HG03175 (cell line): ENCODE results near the gene MYO15A.

ENCODE experiments used
- ATAC-seq: cut with Tn5 transposase; IDR thresholded peaks from one replicate; pipeline ENCODE4 v1.9.1; 2021; ENCODE audit warnings: mild to moderate bottlenecking, moderate library complexity; ENCODE audit not compliant: unreplicated experiment

Gene MYO15A

DNA sequence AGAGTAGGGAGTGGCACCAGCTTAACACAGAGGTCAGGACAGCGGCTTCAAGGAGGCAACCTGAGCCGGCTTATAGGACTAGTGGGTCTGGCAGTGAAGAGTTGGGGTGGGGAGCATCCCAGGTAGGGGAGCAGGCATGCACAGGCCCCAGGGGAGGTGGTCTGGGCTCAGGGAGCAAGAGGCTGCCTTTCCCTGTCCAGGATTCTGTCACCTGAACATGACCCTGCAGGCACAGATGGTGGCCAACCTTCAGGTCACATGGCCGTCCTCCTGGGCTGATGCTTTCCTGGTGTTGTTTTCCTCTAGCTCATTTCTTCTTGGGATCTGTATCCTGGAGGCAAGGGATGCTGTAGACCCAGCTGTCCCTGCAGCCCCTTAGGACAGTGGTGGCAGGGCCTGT is 3.5 kb upstream of the MYO15A start:
- ATAC-seq, result no peak

DNA sequence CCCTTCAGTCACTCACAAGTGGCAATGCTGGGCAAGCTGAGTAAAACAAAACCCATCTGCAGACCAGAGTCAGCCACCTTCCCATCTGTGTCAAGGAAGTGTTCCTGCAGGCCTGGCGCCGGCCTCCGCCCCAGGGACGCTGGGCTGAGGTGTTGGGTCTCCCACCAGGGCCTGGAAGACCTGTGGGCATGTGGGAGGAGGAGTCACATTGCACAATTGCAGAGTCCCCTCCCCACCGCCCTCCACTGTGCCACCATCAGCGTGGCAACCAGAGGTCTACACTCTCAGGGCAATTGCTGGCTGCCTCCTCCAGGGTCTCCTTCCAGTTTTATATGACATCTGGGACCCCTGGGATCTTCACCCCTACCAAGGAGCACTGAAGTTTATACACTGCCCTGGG is 3.0 kb upstream of the MYO15A start:
- ATAC-seq, result no peak

DNA sequence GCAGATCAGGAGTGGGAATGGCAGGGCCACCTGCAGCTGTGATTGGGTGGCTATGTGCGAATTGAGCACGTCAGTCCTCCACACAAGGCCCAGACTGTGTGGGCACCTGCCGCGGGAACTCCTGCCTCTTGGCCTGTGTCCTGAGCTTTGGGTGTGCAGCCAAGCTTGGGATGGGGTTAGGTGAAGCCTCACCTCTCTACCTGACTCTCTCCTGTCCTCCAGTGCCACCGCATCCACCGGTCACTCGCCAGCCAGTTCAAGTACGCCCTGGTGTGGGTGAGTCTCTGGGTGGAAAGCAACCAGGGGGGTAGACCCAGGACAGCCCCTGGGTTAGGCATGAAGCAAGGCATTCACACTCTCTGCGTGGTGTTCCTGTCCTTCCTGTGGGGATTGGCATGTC is 2.3 kb upstream of the MYO15A start:
- ATAC-seq, result no peak

DNA sequence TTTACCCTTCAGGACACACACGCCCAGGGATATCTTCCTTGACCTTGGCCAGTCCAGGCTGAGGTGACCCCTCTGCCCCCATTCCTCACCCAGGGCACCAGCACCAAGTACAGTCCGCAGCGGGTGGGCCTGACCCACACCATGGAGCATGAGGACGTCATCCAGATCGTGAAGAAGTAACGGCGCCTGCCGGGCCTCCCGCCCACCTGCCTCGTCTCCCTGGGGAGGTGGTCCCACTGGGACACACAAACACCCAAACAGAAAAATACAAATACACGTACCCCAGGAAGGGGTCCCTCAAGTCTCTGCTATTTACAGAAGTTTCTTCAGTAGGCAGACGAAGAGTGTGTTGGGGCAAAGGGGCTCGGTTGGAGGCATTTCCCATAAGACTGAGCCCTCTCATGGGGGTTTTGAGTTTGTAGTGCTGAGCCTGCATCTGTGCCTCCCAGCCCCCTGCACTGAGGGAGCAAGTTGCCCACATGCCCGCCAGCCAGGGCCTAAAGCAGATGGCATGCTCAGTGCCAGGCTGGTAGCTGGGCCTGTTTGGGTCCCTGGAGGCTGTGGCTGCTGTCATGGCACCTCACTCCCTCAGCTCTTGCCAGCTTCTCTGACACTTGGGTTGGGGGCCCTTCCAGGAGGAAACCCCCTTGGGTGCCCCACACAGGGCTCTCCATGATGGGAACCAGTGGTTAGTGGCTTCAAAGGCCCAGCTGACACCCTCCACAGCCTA is 1.3 kb upstream of the MYO15A start:
- no peak for ATAC-seq

DNA sequence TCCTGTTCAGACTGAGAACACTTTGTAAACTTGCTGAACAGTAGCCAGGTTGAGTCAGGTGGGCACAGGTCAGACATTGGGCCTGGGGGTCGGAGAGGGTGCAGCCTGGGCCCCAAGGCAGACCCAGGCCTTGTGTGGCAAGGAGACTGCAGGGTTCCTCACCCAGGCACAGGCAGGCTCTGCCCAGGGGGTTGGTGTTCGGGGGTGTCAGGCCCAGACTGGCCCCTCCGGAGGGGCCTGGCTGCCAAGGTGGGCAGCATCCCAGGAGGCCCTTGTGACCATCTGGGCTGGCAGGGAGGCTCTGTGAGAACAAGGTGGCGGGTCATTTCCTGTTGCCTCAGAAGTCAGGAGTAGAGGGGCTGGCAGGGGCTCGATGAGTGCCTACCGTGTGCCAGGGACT is 585 bp upstream of the MYO15A start:
- ATAC-seq, result no peak

DNA sequence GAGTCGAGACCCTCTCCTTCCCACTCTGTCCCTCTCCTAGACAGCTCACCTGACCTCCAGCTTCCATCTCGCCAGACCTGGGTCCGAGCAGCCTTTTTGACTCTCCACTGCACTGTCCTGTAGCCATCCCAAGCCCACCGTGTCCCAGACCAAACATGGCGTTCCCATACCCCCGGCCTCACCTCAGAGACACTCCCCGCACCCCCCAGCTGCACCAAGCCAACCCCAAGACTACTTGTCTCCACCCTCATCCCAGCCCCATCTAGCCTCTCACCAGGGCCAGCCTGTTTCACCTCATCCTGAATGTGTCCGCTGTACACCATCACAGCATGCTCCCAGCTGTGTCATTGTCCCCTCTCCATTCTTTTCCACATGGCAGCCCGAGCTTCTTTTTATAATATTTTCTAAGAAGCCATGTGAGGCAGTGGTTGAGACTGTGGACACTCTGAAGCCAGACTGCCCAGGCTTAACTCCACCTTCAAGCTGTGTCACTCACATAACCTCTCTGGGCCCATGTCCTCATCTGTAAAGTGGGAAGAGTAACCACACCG is 1.5 kb downstream of the MYO15A start:
- no peak for ATAC-seq

DNA sequence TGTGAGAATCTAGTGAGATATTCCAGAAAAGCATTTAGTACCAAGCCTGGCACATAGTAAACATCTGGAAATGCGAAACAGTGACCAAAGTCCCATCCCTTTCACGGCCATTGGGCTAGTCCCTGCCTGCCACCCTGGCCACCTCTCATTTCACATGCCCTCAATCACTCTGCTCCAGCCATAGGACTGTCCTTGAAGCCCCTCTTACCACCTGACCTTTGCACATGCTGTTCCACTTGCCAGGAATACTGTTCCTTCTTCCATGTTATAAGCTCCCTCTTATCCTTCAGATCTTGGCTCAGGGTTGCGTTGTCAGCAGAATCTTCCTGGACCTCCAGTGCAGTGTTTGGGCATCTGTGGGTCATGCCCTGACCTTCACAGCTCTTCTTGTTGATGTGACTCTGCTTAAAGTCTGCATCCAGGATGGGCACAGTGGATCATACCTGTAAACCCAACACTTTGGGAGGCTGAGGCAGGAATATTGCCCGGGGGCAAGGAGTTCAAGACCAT is 2.1 kb downstream of the MYO15A start:
- ATAC-seq, result no peak

DNA sequence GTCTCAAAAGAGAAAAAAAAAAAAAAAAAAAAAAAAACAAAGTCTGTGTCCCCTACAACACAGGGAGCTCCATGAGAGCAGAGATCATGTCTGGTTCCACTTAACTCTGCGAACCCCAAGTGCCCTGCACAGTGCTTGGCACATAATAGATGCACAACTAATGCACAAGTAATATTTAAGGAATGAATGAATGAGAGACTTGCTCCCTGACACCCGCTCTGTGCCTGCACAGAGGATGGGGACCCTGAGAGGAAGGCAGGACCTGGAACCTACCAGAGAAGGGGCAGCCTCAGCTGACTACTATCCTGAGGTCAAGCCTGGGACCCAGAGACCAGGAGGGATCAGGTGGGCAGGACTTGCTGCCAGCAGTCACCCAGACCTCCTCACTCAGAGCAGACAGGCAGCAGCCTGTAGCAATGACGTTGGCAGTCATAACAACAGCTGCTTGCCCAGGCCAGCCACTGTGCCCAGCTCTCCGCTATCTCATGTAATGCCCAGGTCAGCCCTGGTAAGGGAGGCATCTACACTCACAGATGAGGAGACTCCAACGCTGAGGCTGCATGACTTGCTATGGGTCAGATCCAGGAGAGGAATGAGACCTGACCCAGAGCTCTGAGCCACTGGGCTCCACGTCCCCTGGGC is 2.9 kb downstream of the MYO15A start:
- no peak for ATAC-seq

DNA sequence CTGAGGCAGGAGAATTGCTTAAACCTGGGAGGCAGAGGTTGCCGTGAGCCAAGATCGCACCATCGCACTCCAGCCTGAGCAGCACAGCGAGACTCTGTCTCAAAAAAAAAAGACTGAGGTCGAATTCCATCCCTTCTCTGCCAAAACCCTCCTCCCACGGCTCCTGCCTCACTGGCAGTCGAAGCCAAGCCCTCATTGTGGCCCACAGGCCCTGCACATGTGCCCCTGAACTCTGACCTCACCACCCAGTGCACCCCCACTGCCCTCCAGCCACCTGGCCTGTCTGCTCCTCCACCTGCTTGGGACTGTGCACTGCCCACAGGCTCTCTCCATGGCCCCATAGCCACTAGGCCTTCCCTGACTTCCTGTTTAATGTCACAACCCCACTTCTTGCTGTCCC is 7.0 kb downstream of the MYO15A start:
- no peak for ATAC-seq

DNA sequence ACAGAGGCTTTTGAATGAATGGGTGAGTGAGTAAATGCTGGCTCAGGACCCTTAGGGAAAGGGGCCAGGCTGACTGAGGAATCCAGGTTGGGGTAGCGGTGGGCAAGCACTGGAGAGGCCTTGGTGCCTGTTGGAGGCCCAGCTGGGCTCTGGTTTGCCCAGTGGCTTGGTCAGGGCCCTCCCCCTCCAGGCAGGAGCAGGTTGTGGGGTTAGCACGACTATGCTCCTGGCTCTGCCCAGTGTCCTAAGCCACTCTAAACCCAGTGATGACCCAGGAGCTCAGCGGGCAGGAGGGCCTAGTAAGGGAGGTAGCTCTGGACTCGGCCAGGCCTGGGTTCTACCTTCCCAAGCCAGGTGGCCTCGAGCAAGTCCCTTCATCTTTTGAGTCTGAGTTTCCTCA is 7.5 kb downstream of the MYO15A start:
- ATAC-seq, result no peak

DNA sequence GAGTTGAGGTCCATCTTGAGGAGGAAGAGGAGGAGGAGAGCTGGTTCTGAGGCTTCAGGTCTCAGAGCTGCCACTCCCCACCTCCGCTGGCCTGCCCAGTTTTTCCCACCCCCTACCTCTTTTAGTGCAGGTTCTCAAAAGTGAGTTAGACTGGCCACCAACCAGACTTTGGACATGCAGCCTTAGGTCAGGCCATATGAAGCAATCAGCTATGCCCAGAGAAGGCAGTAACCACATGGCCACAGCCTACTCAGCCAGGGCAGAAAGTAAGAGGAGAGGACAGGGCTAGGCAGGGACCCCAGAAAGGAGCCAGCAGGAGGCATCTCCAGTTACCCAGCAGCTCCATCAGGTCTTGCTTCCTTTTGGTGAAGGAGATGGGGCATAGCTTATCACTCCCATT is 9.0 kb downstream of the MYO15A start:
- ATAC-seq, result no peak

DNA sequence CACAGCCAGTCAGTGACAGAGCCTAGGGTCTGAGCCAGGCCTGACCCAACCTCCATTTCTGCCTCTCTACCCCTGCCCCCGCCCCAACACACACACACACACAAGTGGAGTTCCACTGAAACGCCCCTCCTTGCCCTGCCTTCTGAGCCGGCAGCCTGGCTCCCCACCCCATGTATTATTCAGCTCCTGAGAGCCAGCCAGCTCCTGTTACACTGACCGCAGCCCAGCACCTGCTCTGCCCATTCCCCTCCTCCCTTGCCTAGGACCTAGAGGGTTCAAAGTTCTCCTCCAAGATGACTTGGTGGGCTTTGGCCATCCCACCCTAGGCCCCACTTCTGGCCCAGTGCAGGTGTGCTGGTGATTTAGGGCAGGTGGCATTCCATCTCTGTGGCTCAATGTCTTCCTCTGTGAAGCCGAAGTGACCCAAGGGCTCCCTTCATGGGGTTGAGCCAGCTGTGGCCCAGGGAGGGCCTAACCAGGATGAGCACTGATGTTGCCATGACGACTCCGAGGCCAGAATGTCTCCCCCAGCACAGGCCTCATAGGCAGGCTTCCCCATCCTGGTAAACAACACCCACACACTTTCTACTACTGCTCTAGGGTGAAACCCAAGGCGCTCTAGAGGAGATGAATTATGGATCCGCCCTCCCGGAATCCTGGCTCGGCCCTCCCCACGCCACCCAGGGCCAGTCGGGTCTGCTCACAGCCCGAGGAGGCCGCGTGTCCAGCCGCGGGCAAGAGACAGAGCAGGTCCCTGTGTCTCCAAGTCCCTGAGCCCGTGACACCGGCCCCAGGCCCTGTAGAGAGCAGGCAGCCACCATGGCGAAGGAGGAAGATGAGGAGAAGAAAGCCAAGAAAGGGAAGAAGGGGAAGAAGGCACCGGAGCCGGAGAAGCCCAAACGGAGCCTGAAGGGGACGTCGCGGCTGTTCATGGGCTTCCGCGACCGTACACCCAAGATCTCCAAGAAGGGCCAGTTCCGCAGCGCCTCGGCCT is 9.7 kb downstream of the MYO15A start:
- ATAC-seq, result no peak

DNA sequence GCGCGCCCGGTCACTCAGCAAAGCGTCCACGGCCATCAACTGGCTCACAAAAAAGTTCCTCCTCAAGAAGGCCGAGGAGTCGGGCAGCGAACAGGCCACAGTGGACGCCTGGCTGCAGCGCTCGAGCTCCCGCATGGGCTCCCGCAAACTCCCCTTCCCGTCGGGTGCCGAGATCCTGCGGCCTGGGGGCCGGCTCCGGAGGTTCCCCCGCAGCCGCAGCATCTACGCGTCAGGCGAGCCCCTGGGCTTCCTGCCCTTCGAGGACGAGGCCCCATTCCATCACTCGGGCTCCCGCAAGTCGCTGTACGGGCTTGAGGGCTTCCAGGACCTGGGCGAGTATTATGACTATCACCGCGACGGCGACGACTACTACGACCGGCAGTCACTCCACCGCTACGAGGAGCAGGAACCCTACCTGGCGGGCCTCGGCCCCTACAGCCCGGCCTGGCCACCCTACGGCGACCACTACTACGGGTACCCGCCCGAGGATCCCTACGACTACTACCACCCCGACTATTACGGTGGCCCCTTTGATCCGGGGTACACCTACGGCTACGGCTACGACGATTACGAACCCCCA is 10.7 kb downstream of the MYO15A start:
- ATAC-seq, result no peak

DNA sequence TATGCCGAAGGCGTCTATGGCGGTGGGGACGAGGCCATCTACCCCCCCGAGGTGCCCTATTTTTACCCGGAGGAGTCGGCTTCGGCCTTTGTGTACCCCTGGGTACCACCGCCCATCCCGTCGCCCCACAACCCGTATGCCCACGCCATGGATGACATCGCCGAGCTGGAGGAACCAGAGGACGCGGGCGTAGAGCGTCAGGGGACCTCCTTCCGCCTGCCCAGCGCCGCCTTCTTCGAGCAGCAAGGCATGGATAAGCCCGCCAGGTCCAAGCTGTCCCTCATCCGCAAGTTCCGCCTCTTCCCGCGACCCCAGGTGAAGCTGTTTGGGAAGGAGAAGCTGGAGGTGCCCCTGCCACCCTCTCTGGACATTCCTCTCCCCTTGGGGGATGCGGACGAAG is 11.4 kb downstream of the MYO15A start:
- ATAC-seq, result no peak

DNA sequence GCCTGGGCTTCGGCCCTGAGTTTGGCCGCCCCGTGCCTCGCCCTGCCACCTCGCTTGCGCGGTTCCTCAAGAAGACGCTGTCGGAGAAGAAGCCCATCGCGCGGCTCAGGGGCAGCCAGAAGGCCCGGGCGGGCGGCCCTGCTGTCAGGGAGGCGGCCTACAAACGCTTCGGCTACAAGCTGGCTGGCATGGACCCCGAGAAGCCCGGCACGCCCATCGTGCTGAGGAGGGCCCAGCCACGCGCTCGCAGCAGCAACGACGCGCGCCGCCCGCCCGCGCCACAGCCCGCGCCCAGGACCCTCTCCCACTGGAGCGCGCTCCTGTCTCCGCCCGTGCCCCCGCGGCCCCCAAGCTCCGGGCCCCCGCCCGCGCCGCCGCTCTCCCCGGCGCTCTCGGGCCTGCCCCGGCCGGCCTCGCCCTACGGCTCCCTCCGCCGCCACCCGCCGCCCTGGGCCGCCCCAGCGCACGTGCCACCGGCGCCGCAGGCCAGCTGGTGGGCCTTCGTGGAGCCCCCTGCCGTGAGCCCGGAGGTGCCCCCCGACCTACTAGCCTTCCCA is 12.0 kb downstream of the MYO15A start:
- no peak for ATAC-seq

DNA sequence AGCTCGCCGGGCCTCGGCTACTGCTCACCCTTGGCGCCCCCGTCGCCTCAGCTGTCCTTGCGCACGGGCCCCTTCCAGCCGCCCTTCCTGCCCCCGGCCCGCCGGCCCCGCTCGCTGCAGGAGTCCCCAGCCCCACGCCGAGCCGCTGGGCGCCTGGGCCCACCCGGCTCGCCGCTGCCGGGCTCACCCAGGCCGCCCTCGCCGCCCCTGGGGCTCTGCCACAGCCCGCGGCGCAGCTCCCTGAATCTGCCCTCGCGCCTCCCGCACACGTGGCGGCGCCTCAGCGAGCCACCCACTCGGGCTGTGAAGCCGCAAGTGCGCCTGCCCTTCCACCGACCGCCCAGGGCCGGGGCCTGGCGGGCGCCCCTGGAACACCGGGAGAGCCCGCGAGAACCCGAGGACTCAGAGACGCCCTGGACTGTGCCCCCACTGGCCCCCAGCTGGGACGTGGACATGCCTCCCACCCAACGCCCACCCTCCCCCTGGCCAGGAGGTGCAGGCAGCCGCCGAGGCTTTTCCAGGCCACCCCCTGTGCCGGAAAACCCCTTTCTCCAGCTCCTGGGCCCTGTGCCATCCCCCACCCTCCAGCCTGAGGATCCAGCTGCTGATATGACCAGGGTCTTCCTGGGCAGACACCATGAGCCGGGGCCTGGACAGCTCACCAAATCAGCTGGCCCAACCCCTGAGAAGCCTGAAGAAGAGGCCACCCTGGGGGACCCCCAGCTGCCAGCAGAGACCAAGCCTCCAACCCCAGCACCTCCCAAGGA is 12.8 kb downstream of the MYO15A start:
- no peak for ATAC-seq

DNA sequence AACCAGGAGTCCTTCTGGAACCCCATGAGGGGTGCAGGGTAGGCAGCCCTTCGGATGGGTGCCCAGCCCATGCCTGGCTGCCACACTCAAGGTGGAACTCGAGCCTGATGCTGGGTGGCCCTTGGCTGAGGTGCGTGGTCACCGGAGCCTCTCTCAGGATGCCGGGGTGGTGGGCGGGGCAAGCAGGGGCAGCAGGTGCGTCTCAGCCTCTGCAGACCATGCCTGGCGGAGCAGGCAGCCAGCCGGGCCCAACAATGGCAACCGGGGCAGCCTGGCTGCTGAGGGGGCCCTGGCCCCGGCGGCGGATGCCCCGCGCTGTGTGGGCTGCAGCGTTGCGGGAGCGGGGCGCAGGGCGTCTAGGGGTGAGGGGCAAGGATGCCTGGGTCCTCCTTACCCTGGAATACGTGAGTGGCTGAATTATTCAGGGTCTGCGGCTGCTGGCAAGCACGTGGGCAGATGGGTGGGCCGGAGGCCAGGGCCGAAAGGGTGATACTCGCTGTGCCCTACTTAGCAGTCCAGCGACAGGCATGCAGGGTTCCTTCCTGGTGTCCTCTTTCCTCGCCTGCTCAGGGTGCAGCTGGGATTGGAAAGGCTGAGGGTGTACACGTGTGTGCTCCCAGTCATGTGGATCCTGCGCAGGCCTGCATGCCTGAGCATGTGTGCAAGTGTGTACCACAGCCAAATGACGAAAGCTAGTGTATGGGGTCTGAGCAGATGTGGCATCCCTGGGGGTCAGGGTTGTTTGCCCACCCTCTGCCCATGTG is 14.6 kb downstream of the MYO15A start:
- ATAC-seq, result no peak

DNA sequence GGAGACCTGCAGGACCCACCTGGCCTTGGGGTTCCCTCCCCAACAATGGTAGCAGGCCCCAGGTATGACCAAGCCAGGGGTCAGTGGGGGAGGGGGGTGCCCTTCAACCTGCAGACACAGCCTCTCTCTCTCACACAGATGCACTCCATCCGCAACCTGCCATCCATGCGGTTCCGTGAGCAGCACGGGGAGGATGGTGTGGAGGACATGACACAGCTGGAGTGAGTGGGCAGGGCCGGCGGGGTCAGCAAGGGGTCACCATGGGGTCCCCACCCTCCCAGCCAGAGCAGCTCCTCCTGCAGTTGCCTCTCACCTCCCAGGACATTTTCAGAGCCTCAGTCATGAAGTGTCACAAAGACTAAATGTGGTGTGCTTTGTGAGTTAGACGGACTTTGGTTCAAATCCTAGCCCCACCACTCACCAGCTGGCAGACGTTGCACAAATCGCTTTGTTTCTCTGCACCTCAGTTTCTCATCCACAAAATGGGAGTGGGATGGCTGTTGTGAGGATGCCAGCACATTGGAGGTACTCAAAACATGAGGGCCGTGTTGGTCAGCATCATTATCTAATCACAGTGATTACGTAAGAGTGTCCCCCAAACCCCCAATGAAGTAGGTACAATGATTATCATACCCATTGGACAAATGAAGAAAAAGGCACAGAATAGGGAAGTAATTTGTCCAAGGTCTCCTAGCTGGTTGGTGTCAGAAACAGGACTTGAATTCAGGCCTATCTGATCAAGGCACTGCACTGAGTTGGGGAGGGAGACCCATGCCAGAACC is 16.0 kb downstream of the MYO15A start:
- ATAC-seq, result no peak
